NB4 (cell line): ENCODE results near the gene RNF7.

Experiments
- DNase-seq: peaks from one replicate; pipeline ENCODE4 v3.0.0; 2010; ENCODE audit warnings: low read depth
- H3K4me3 ChIP-seq: one replicate; pipeline ENCODE4 v1.5.1; 2011; ENCODE audit warnings: mild to moderate bottlenecking, low read depth, low read length, moderate library complexity
- MYC ChIP-seq: IDR thresholded peaks from 2 replicates; pipeline ENCODE4 v1.6.1; 2011; ENCODE audit warnings: low read depth, low read length
- POLR2A ChIP-seq: IDR thresholded peaks from 2 replicates; pipeline ENCODE4 v1.6.1; 2011; ENCODE audit warnings: mild to moderate bottlenecking; ENCODE audit not compliant: insufficient read length; ENCODE audit errors: extremely low read depth
- TF ChIP-seq, protein P1 (sequence below): IDR thresholded peaks from 2 replicates; pipeline ENCODE4 v1.6.1; 2011; ENCODE audit warnings: low read depth, low read length
- TF ChIP-seq, protein P2 (sequence below): IDR thresholded peaks from one replicate; pipeline ENCODE4 v1.5.1; 2012; ENCODE audit warnings: low read depth, low read length

The RNF7 gene

GRCh38 chr3:141707741-141708203, 30.3 kb upstream of the RNF7 start:
- TF ChIP-seq POLR2A = no peak
- TF ChIP-seq, protein P1, sequence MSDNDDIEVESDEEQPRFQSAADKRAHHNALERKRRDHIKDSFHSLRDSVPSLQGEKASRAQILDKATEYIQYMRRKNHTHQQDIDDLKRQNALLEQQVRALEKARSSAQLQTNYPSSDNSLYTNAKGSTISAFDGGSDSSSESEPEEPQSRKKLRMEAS = no peak
- TF ChIP-seq, protein P2, sequence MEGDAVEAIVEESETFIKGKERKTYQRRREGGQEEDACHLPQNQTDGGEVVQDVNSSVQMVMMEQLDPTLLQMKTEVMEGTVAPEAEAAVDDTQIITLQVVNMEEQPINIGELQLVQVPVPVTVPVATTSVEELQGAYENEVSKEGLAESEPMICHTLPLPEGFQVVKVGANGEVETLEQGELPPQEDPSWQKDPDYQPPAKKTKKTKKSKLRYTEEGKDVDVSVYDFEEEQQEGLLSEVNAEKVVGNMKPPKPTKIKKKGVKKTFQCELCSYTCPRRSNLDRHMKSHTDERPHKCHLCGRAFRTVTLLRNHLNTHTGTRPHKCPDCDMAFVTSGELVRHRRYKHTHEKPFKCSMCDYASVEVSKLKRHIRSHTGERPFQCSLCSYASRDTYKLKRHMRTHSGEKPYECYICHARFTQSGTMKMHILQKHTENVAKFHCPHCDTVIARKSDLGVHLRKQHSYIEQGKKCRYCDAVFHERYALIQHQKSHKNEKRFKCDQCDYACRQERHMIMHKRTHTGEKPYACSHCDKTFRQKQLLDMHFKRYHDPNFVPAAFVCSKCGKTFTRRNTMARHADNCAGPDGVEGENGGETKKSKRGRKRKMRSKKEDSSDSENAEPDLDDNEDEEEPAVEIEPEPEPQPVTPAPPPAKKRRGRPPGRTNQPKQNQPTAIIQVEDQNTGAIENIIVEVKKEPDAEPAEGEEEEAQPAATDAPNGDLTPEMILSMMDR = no peak
- TF ChIP-seq MYC = no peak
- DNase-seq = no peak
- H3K4me3 ChIP-seq = no peak overlapping the region

DNA sequence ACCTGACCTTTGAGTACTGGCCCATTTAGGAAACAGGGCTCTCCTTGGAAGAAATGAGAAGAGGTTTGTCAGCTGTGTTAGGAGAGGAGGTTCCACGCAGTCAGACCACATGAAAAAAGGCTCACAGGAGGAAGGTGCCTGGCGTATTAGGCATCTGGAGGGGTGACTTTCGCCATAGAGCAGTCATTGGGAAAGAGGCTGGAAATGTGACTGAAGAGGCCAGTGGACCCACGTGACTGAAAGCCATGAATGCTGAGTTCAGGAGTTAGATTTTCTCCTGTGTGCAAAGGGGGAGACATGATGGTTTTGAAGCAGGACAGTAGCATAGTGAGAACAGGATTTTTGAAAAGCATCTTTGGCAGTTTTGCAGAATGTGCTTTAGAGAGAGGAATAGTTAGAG, 29.7 kb upstream of the RNF7 start:
- TF ChIP-seq POLR2A (no peak), MYC (no peak)
- TF ChIP-seq, protein P1 = no peak
- TF ChIP-seq, protein P2 = no peak
- no peak overlapping the region for H3K4me3 ChIP-seq
- no peak for DNase-seq

GRCh38 chr3:141709126-141709770, 28.9 kb upstream of the RNF7 start:
- TF ChIP-seq, protein P2 = no peak
- TF ChIP-seq POLR2A (no peak), MYC (no peak)
- TF ChIP-seq, protein P1 = no peak
- no peak overlapping the region for H3K4me3 ChIP-seq
- no peak for DNase-seq

DNA sequence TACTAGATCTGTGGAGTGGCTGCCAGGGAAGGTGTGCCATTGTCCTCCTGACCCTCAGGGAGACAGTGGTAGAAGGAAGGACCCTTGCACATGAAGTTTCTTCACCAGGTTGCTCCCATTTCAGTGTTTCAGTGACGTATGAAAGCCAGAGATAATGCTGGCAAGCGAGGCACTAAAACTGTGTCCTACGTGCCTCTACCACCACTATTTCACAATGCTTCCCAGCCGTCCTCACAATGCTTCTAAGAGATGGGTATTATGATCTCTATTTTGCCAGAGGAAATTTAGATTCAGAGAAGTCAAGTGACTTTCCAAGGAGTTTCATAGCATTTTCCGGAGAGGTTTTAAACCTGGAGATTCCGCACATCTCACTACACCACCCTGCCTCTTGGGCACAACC, 28.0 kb upstream of the RNF7 start:
- TF ChIP-seq MYC (no peak), POLR2A (no peak)
- TF ChIP-seq, protein P1 = no peak
- TF ChIP-seq, protein P2 = no peak
- no peak overlapping the region for H3K4me3 ChIP-seq
- DNase-seq = no peak

- TF ChIP-seq MYC (no peak), POLR2A (no peak)
- TF ChIP-seq, protein P1 = no peak
- TF ChIP-seq, protein P2 = no peak
- no peak overlapping the region for H3K4me3 ChIP-seq
- DNase-seq = no peak
Observed at GRCh38 chr3:141710888-141711616, 27.0 kb upstream of the RNF7 start.
